ENCODE results near the gene RBM20. TPM values are rescaled to one million over a fixed set of nuclear protein-coding genes. Genes with fewer than 3 reads are reported as not detected.

Gene RBM20
- total RNA-seq, 1 donor from 2014 or later, result 101 TPM

GRCh38 chr10:110756876-110757275 is 112.7 kb downstream of the RBM20 start:
- Histone ChIP-seq H3K4me1 (peaks cover 83% of the 10 kb centered on the region), H3K27ac (replicated peaks) (peak overlapping the region; percentile 87)

GRCh38 chr10:110757586-110757985 is 113.5 kb downstream of the RBM20 start:
- Histone ChIP-seq H3K4me1 (peaks cover 90% of the 10 kb centered on the region), H3K27ac (replicated peaks) (peak overlapping the region; percentile 87), H3K27me3 (ENCODE audit: low read depth) (no peaks in the 10 kb centered on the region), H3K4me3 (no peak overlapping the region), H3K9me3 (replicated peaks) (no peaks in the 10 kb centered on the region), H3K36me3 (no peaks in the 10 kb centered on the region)
- no peak for DNase-seq
- no peak for TF ChIP-seq CTCF (IDR thresholded peaks at IDR 0.05; ENCODE audit: borderline replicate concordance)
- intact Hi-C loops (cut with micrococcal nuclease), result no loop called here

More at GRCh38 chr10:110756876-110757275, 112.7 kb downstream of the RBM20 start:
- Histone ChIP-seq H3K4me3 (no peak overlapping the region), H3K9me3 (replicated peaks) (no peaks in the 10 kb centered on the region), H3K27me3 (ENCODE audit: low read depth) (no peaks in the 10 kb centered on the region), H3K36me3 (no peaks in the 10 kb centered on the region)
- no peak for DNase-seq
- no peak for TF ChIP-seq CTCF (IDR thresholded peaks at IDR 0.05; ENCODE audit: borderline replicate concordance)
- intact Hi-C loops (cut with micrococcal nuclease), result no loop called here

- Histone ChIP-seq H3K4me1 (peaks cover 92% of the 10 kb centered on the region), H3K27me3 (ENCODE audit: low read depth) (no peaks in the 10 kb centered on the region), H3K4me3 (no peak overlapping the region), H3K9me3 (replicated peaks) (no peaks in the 10 kb centered on the region), H3K36me3 (no peaks in the 10 kb centered on the region), H3K27ac (replicated peaks) (peak overlapping the region; percentile 87)
- intact Hi-C loops (cut with micrococcal nuclease), result no loop called here
- DNase-seq, result no peak
- TF ChIP-seq CTCF (IDR thresholded peaks at IDR 0.05; ENCODE audit: borderline replicate concordance), result no peak
Observed at GRCh38 chr10:110758128-110758765, 114.1 kb downstream of the RBM20 start.

GRCh38 chr10:110758898-110759297 is 114.8 kb downstream of the RBM20 start:
- no peaks in the 10 kb centered on the region for H3K36me3 ChIP-seq
- H3K4me1 ChIP-seq, result peaks cover 88% of the 10 kb centered on the region
- no peak for TF ChIP-seq CTCF (IDR thresholded peaks at IDR 0.05; ENCODE audit: borderline replicate concordance)
- intact Hi-C loops (cut with micrococcal nuclease), result no loop called here
- no peaks in the 10 kb centered on the region for H3K9me3 ChIP-seq (replicated peaks)
- H3K27ac ChIP-seq (replicated peaks), result peak overlapping the region; percentile 87
- no peaks in the 10 kb centered on the region for H3K27me3 ChIP-seq (ENCODE audit: low read depth)
- no peak overlapping the region for H3K4me3 ChIP-seq
- DNase-seq, result no peak

- TF ChIP-seq CTCF (IDR thresholded peaks at IDR 0.05; ENCODE audit: borderline replicate concordance), result no peak
- H3K27me3 ChIP-seq (ENCODE audit: low read depth), result no peaks in the 10 kb centered on the region
- intact Hi-C loops (cut with micrococcal nuclease), result no loop called here
- H3K4me1 ChIP-seq, result peaks cover 82% of the 10 kb centered on the region
- H3K27ac ChIP-seq (replicated peaks), result peak overlapping the region; percentile 87
- no peak for DNase-seq
- no peaks in the 10 kb centered on the region for H3K9me3 ChIP-seq (replicated peaks)
- no peaks in the 10 kb centered on the region for H3K36me3 ChIP-seq
- H3K4me3 ChIP-seq, result no peak overlapping the region
Observed at GRCh38 chr10:110759523-110759922, 115.4 kb downstream of the RBM20 start.

Measured in left ventricle myocardium inferior (tissue), 1 donor.